ENCODE data around the gene NEUROD2.

Gene NEUROD2

DNA sequence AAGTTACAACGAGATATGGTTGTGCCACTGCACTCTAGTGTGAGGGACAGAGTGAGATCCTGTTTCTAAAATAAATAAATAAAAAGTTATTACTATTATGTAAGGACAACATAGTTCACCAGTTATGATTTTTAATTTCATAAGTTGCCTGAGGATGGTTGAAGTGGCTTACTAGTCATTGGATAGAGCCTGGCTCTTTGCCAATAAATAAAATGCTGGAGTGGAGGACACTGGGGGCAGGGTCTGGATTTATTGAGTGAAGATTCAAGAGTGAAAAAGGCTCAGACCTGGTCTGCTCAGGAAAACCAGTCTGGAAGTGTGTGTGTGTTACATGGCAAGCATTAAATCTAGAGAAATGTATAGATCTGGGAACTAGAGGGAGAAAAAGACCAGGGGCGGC lies 31.3 kb upstream of the NEUROD2 start:
- ChIA-PET CTCF (interaction anchor here (0.9 to 14.6 kb wide), 5 partner anchors 13 to 115 kb away, joined by 3 to 311 read pairs (median 5); partner anchors contain the start of gene PNMT), POLR2A (interaction anchor here (0.5 to 1.9 kb wide), 4 partner anchors 15 to 188 kb away, joined by 3 to 9 read pairs (median 3); partner anchors contain the start of genes ERBB2, MED1 and MIEN1)
- Histone ChIP-seq H3K27ac (ENCODE audit: extremely low read depth, low read depth, low read length) (no peak overlapping the region), H3K9me3 (ENCODE audit: control insufficient read depth, insufficient read depth, low read depth, low read length) (no peaks in the 10 kb centered on the region), H3K4me3 (ENCODE audit: low read depth, low read length) (no peak overlapping the region), H3K36me3 (ENCODE audit: control insufficient read depth in 2 of 2, insufficient read depth in 1 of 2, low read length in 2 of 2) (no peaks in the 10 kb centered on the region), H3K4me1 (ENCODE audit: control insufficient read depth, insufficient read depth, low read length) (peaks cover 23% of the 10 kb centered on the region)
- TF ChIP-seq ZNF184 (tag by site-specific recombination; IDR thresholded peaks at IDR 0.05) (0 out of 2 replicates have a peak, but pooled peaks have one; percentile 51), ZNF792 (tag by site-specific recombination; IDR thresholded peaks at IDR 0.05) (no peak)

DNA sequence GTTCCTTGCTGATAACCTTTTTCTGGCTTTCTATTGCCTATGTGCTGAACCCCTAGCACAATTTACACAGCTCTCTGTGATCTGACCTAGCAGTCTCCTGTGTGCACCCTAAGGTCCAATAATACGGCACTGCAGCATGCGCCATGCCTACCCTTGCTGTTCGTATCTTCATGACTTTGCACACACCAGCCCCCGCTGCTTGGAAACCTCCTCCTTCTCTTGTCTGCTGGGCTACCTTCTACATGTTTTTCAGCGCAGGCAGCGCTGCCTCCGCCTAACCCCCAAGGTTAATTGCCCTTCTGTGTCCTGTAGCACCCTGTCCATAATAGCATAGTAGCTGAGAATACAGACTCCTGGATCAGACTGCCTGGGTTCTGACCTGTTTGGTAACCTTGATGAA lies 30.6 kb upstream of the NEUROD2 start:
- Histone ChIP-seq H3K36me3 (ENCODE audit: control insufficient read depth in 2 of 2, insufficient read depth in 1 of 2, low read length in 2 of 2) (no peaks in the 10 kb centered on the region), H3K9me3 (ENCODE audit: control insufficient read depth, insufficient read depth, low read depth, low read length) (no peaks in the 10 kb centered on the region), H3K4me3 (ENCODE audit: low read depth, low read length) (no peak overlapping the region), H3K27ac (ENCODE audit: extremely low read depth, low read depth, low read length) (no peak overlapping the region), H3K4me1 (ENCODE audit: control insufficient read depth, insufficient read depth, low read length) (peaks cover 21% of the 10 kb centered on the region)
- TF ChIP-seq ZNF777 (tag by site-specific recombination; IDR thresholded peaks at IDR 0.05; ENCODE audit: borderline replicate concordance) (no peak), ZNF394 (tag by site-specific recombination; IDR thresholded peaks at IDR 0.05; ENCODE audit: borderline replicate concordance) (no peak), ZNF654 (tag by site-specific recombination; IDR thresholded peaks at IDR 0.05; ENCODE audit: low read depth) (no peak), ZNF610 (tag by site-specific recombination; IDR thresholded peaks at IDR 0.05; ENCODE audit: borderline replicate concordance) (no peak), KLF16 (tag by site-specific recombination; IDR thresholded peaks at IDR 0.05) (no peak), ZNF514 (tag by site-specific recombination; IDR thresholded peaks at IDR 0.05) (no peak), ZNF416 (tag by site-specific recombination; IDR thresholded peaks at IDR 0.05) (no peak)
- TF ChIP-seq, protein P1, sequence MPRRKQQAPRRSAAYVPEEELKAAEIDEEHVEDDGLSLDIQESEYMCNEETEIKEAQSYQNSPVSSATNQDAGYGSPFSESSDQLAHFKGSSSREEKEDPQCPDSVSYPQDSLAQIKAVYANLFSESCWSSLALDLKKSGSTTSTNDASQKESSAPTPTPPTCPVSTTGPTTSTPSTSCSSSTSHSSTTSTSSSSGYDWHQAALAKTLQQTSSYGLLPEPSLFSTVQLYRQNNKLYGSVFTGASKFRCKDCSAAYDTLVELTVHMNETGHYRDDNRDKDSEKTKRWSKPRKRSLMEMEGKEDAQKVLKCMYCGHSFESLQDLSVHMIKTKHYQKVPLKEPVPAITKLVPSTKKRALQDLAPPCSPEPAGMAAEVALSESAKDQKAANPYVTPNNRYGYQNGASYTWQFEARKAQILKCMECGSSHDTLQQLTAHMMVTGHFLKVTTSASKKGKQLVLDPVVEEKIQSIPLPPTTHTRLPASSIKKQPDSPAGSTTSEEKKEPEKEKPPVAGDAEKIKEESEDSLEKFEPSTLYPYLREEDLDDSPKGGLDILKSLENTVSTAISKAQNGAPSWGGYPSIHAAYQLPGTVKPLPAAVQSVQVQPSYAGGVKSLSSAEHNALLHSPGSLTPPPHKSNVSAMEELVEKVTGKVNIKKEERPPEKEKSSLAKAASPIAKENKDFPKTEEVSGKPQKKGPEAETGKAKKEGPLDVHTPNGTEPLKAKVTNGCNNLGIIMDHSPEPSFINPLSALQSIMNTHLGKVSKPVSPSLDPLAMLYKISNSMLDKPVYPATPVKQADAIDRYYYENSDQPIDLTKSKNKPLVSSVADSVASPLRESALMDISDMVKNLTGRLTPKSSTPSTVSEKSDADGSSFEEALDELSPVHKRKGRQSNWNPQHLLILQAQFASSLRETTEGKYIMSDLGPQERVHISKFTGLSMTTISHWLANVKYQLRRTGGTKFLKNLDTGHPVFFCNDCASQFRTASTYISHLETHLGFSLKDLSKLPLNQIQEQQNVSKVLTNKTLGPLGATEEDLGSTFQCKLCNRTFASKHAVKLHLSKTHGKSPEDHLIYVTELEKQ (tag by site-specific recombination; IDR thresholded peaks at IDR 0.05; ENCODE audit: borderline replicate concordance), result no peak
- TF ChIP-seq, protein P2, sequence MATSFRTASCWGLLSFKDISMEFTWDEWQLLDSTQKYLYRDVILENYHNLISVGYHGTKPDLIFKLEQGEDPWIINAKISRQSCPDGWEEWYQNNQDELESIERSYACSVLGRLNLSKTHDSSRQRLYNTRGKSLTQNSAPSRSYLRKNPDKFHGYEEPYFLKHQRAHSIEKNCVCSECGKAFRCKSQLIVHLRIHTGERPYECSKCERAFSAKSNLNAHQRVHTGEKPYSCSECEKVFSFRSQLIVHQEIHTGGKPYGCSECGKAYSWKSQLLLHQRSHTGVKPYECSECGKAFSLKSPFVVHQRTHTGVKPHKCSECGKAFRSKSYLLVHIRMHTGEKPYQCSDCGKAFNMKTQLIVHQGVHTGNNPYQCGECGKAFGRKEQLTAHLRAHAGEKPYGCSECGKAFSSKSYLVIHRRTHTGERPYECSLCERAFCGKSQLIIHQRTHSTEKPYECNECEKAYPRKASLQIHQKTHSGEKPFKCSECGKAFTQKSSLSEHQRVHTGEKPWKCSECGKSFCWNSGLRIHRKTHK (tag by site-specific recombination; IDR thresholded peaks at IDR 0.05), result no peak
- TF ChIP-seq, protein P3, sequence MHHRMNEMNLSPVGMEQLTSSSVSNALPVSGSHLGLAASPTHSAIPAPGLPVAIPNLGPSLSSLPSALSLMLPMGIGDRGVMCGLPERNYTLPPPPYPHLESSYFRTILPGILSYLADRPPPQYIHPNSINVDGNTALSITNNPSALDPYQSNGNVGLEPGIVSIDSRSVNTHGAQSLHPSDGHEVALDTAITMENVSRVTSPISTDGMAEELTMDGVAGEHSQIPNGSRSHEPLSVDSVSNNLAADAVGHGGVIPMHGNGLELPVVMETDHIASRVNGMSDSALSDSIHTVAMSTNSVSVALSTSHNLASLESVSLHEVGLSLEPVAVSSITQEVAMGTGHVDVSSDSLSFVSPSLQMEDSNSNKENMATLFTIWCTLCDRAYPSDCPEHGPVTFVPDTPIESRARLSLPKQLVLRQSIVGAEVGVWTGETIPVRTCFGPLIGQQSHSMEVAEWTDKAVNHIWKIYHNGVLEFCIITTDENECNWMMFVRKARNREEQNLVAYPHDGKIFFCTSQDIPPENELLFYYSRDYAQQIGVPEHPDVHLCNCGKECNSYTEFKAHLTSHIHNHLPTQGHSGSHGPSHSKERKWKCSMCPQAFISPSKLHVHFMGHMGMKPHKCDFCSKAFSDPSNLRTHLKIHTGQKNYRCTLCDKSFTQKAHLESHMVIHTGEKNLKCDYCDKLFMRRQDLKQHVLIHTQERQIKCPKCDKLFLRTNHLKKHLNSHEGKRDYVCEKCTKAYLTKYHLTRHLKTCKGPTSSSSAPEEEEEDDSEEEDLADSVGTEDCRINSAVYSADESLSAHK (tag by site-specific recombination; IDR thresholded peaks at IDR 0.05), result no peak
- TF ChIP-seq, protein P4, sequence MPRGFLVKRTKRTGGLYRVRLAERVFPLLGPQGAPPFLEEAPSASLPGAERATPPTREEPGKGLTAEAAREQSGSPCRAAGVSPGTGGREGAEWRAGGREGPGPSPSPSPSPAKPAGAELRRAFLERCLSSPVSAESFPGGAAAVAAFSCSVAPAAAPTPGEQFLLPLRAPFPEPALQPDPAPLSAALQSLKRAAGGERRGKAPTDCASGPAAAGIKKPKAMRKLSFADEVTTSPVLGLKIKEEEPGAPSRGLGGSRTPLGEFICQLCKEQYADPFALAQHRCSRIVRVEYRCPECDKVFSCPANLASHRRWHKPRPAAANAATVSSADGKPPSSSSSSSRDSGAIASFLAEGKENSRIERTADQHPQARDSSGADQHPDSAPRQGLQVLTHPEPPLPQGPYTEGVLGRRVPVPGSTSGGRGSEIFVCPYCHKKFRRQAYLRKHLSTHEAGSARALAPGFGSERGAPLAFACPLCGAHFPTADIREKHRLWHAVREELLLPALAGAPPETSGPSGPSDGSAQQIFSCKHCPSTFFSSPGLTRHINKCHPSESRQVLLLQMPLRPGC (tag by site-specific recombination; IDR thresholded peaks at IDR 0.05), result no peak
- ChIA-PET CTCF (interaction anchor here (0.6 to 14.6 kb wide), 7 partner anchors 14 to 115 kb away, joined by 3 to 311 read pairs (median 4); partner anchors contain the start of genes MIEN1 and PNMT), POLR2A (interaction anchor here (0.5 to 1.9 kb wide), 6 partner anchors 15 to 187 kb away, joined by 3 to 9 read pairs (median 3); partner anchors contain the start of genes ERBB2, MED1, MIEN1 and PGAP3)

Measured in HEK293 (cell line).